OCI-M1 (cell line): ENCODE data around the gene PRC1.

Source experiments
- DNase-seq: peaks from one replicate; lab custom pipeline; 2025; lab: John Stamatoyannopoulos, UW

The PRC1 gene

GRCh38 chr15:90989040-90989768 is 5.1 kb downstream of the PRC1 start:
- DNase-seq, result peak; percentile 13

GRCh38 chr15:90988296-90988695 is 6.0 kb downstream of the PRC1 start:
- DNase-seq, result no peak

- no peak for DNase-seq
Measured at GRCh38 chr15:90987561-90988141, 6.7 kb downstream of the PRC1 start.

DNA sequence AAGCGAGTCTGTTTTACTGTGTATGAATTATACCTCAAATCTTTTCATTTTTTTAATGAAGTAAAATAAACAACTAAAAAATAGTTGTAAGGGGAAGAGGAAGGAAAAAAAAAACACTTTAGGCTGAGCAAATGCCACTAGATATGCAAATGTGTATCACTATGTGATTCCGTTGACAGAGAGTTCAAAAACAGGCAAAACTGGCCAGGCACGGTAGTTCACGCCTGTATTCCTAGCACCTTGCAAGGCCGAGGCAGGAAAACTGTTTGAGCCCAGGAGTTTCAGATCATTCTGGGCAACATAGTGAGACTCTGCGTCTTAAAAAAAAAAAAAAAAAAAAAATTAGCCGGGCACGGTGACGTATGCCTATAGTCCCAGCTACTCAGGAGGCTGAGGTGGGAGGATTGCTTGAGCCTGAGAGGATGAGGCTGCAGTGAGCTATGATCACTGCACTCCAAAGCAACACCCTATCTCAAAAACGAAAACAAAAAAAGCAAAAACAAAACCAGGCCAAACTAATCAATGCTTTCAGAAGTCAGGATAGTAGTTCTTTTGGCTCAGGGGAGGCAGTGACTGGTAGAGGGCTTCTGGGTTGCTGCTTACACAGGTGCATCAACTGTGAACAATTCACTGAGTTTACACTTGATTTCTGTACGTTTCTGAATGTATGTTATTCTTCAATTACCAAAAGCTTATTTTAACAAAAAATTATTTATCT is 7.4 kb downstream of the PRC1 start:
- DNase-seq, result no peak

GRCh38 chr15:90982135-90982534 is 12.2 kb downstream of the PRC1 start:
- no peak for DNase-seq

DNA sequence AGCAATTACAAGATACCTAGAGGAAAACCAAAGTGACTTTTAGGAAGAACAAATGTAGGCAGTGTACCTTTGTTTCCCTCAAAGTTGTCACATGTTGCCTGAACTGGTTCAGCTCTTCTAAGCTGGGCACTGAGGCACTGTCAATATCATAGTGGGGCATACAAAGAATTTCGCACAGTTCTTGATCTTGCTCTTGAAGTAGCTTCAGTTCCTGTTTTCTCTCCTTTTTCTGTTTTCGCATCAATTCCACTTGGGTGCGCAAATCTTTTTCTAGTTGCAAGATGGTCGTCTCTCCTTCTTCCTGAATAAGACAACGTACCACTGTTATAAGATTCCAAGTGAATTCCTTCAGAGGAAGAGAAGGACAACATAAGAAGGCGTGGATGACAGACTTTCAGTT is 12.7 kb downstream of the PRC1 start:
- no peak for DNase-seq

DNA sequence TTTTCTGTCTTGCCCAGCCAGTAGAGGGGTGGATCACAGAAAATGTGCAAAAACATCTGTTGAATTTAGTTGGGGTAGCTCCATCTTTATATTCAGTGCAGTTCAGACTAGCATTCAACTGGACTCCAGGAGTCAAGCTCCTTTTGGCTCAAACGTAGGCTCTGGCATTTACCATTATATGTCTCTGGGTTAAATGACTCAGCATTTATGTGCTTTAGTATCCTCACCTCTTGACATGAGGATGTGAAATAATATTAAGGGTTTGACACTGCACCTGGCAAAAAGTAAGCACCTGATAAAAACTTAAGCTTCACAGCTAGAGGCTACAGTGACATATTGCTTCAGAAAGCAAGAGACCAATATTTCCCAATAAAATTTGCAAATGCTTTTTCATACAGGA is 14.8 kb downstream of the PRC1 start:
- DNase-seq, result no peak

DNA sequence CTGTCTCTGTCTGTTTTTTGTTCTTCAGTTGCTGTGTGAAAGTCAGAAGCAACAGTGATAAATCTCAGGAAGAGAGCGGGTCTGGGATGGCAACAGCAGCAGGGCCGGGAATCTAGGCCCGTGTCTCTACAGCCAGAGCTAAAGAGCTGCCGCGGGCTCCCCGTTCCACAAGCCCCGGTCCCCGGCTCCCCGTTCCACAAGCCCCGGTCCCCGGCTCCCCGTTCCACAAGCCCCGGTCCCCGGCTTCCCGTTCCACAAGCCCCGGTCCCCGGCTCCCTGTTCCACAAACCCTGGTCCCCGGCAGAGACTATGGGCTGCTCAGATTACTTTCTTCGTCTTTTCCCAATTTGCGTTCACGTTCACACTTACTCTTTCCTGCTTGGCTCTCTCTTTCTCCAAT is 20.1 kb downstream of the PRC1 start:
- DNase-seq, result no peak

- no peak for DNase-seq
Measured at GRCh38 chr15:90972133-90972532, 22.2 kb downstream of the PRC1 start.

- DNase-seq, result peak; percentile 56
Measured at GRCh38 chr15:90970274-90970673, 24.1 kb downstream of the PRC1 start.

GRCh38 chr15:90968434-90968833 is 25.9 kb downstream of the PRC1 start:
- DNase-seq, result no peak

- no peak for DNase-seq
Measured at GRCh38 chr15:90967206-90967605, 27.1 kb downstream of the PRC1 start.

DNA sequence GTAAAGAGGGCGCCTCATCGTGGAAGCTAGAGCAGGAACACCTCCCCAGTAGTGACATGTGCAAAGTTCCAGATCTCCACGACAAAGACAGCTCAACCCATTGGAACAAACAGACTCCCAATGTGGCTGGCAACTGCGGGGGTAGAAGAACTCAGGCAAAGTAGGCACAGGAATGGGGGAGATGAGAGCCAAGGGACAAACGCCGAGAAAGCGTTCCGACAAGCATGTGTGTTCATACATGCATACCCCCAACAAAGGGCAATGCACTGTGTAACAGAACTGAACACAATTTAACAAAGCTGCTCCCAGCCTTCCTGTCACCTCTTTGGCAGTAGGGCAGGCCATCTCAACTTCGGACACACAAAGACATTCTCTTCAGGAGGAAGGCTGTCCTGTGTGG is 28.1 kb downstream of the PRC1 start:
- DNase-seq, result no peak

DNA sequence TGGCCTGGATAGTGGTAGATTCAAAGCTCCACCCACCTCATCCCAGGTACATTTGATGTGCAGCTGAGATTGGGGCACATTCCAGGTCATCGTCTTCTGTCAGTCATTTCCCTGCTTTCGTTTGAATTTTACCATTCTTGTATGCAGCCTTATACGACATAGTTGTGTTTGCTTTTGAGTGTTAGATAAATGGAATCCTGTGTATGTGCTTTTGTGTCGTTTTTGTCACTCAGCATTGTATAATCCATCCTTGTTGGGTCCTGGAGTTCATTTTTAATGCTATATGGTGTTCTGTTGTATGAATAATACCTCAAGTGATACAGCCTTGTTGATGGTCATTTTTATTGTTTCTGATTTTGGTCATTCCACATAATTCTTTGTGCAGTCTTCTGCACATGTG is 32.3 kb downstream of the PRC1 start:
- DNase-seq, result no peak

DNA sequence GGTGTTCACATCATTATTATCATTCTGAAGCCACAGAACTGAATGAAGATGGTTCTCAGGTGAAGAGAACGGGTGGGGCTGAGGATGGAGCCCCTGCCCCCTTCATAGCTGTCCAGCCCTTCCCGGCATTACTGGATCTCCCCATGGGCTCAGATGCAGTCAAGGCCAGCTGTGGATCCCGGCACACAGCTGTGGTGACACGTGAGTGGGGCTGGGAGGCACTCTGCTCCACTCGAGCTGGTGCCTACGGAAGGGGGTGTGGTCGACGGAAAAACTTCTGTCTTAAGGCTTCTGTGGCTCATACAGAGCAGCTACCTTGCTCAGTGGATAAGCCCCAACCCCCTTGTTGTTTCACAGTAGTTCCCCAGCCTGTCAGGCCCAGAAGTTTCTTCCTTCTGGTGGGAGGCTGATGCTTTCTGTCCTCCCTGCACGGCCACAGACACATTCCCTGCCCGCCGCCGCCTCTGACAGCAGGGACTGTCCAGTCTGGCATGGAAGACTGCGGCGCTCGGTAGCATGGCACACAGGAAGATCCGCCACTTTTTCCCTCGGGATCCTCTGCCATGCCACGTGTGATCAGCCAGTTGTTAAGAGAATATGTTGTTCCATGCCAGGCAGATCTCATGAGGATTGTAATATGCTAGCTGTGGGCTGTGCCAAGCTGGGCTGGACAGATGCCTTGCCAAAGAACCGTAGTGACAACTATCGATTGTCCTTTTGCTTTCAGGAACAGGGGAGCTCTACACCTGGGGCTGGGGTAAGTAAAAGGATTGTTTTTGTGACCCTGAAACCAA is 33.8 kb downstream of the PRC1 start:
- DNase-seq, result no peak

GRCh38 chr15:90959894-90960293 is 34.4 kb downstream of the PRC1 start:
- no peak for DNase-seq

DNA sequence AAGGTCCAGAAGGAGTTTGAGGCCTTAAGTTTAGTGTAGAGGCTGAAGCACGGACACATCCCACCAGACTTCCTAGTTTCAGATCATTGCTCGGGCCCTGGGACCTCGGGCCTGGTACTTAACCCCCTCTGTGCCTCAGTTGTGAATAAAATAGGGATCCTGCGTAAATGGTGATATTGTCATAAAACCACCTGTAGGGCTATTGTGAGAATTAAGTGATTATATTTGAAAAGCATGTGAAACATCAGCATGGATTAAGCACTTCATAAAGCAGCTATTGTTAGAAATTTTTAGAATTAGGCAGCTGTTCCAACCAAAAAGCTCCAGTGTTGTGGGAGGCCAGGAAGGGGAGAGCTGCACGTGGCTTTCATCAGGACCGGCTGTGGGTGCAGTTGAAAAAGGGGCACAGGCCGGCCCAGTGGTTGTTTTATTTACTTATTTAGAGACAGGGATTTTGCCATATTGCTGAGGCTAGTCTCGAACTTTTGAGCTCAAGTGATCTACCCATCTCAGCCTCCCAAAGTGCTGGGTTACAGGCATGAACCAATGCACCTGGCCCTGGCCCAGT is 35.2 kb downstream of the PRC1 start:
- no peak for DNase-seq

- no peak for DNase-seq
Measured at GRCh38 chr15:90957791-90958190, 36.5 kb downstream of the PRC1 start.

- no peak for DNase-seq
Measured at GRCh38 chr15:90957031-90957790, 37.1 kb downstream of the PRC1 start.

DNA sequence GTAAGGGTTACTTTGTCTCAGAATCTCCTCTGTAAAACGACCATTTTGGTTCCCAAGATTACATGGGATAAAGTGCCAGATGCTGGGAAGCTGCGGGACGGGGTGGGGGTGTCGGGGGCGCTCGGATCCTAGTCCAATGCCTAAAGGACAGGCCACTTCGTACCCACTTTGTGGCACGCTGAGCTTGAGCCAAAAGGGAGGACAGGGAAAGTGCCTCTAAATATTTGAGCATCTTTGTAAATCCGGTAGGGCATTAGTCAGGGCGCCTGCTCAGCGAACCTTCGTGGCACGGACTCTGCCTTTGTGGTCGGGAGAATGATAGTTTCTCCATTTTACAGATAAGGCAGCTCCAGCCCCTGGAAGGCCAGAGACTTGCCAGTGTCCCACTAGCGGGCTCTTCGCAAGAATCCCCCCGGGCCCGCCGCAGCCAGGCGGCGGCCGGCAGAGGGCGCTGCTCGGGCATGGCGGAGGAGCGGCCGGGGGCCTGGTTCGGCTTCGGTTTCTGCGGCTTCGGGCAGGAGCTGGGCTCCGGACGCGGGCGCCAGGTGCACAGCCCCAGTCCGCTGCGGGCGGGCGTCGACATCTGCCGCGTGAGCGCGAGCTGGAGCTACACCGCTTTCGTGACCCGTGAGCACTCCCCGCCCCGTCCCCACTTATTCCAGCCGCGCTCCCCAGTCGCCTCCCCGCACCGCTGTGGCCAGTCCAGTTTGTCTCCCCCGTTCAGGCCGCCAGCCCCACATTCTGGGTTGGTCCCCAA is 37.9 kb downstream of the PRC1 start:
- DNase-seq, result no peak
